Duodenal mucosa (tissue), 2 donors: ENCODE data around the gene STK32C.

Experiments
- H3K27ac ChIP-seq: one replicate; pipeline ENCODE4 v1.7.0; 2013; ENCODE audit warnings: low read depth, low read length
- H3K27me3 ChIP-seq, 2 donors: one replicate each; pipeline ENCODE4 v1.7.0; 2013; ENCODE audit warnings: low read length in 2 of 2, control low read depth in 1 of 2; ENCODE audit not compliant: insufficient read depth in 2 of 2, control insufficient read depth in 1 of 2
- H3K36me3 ChIP-seq, 2 donors: one replicate each; pipeline ENCODE4 v1.7.0; 2013; ENCODE audit warnings: low read length in 2 of 2, control low read depth in 1 of 2; ENCODE audit not compliant: insufficient read depth in 2 of 2, control insufficient read depth in 1 of 2
- H3K4me1 ChIP-seq, 2 donors: one replicate each; pipeline ENCODE4 v1.7.0; 2013; ENCODE audit warnings: low read length in 2 of 2, control low read depth in 1 of 2; ENCODE audit not compliant: insufficient read depth in 2 of 2, control insufficient read depth in 1 of 2
- H3K4me3 ChIP-seq, 2 donors: one replicate each; pipeline ENCODE4 v1.7.0; 2013; ENCODE audit warnings: low read length in 2 of 2, low read depth in 1 of 2
- H3K9ac ChIP-seq, 2 donors: one replicate each; pipeline ENCODE4 v1.7.0; 2013; ENCODE audit warnings: low read length in 2 of 2, low read depth in 1 of 2
- H3K9me3 ChIP-seq, 2 donors: one replicate each; pipeline ENCODE4 v1.7.0; 2013; ENCODE audit warnings: low read length in 2 of 2, control low read depth in 1 of 2; ENCODE audit not compliant: control insufficient read depth in 1 of 2

STK32C gene

GRCh38 chr10:132240156-132240555 lies 67.6 kb downstream of the STK32C start:
- no peak overlapping the region for H3K27ac ChIP-seq
- no peak overlapping the region for H3K4me3 ChIP-seq
- H3K9me3 ChIP-seq = no peaks in the 10 kb centered on the region
- no peak overlapping the region for H3K9ac ChIP-seq
- no peaks in the 10 kb centered on the region for H3K4me1 ChIP-seq
- H3K27me3 ChIP-seq = no peaks in the 10 kb centered on the region
- no peaks in the 10 kb centered on the region for H3K36me3 ChIP-seq

- no peak overlapping the region for H3K9ac ChIP-seq
- H3K27ac ChIP-seq = no peak overlapping the region
- H3K27me3 ChIP-seq = no peaks in the 10 kb centered on the region
- no peaks in the 10 kb centered on the region for H3K36me3 ChIP-seq
- H3K4me3 ChIP-seq = no peak overlapping the region
- H3K9me3 ChIP-seq = no peaks in the 10 kb centered on the region
- no peaks in the 10 kb centered on the region for H3K4me1 ChIP-seq
These were observed 68.4 kb downstream of the STK32C start for GRCh38 chr10:132239126-132240031.

DNA sequence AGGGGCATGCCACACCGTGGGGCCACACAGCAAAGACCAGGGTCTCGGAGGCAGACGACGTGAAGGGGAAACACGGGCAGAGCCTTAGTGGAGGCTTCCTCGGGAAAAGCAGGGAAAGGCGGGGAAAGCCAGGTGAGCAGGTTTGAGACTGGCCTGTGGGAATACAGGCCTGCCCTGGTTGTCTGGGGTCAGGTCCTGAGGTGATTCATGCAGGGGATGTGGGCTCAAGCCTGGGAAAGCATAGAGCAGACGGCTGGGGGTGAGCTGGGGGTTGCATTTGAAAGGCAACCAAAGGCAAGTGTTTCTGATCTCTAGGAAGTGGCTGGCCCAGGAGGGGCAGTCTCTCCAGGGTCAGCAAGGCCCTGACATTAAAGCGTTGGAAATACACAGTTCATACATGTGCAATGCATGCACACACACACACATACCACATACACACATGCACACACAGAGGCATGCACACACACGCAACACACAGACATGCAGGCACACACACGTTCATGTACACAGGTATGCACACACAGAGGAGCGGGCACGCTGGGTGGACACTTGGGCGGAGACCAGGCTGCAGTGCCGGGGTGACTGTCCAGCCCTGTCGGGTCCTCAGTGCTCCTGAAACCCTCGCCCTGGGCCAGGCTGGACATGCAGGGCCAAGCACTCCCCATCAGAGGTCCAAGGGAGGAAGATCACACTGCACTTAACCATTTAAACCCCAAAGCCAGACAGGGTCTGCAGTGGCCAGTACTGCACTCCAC lies 69.2 kb downstream of the STK32C start:
- Histone ChIP-seq H3K36me3 (no peaks in the 10 kb centered on the region), H3K4me3 (no peak overlapping the region), H3K4me1 (no peaks in the 10 kb centered on the region), H3K9ac (no peak overlapping the region), H3K27me3 (no peaks in the 10 kb centered on the region), H3K27ac (no peak overlapping the region), H3K9me3 (no peaks in the 10 kb centered on the region)

DNA sequence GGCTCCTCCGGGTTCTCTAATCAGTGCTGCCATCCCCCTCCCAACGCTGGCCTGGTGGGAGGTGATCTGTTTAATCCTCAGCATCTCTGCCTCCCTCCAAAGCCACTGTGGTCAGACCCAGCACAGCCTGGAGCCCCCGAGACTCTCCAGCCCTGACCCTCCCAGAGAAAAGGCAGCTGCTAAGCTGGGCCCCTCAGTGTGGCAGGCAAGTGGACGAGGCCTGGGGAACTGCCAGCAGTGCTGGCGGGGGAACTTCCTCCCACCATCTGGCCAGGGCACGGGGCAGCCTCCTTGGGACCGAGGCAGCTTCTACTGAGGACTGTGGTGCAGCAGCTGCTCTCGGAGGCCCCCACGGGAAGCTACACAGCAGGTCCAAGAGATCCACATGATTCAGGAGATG lies 69.9 kb downstream of the STK32C start:
- H3K9ac ChIP-seq = no peak overlapping the region
- H3K9me3 ChIP-seq = no peaks in the 10 kb centered on the region
- H3K36me3 ChIP-seq = no peaks in the 10 kb centered on the region
- H3K27ac ChIP-seq = no peak overlapping the region
- no peak overlapping the region for H3K4me3 ChIP-seq
- no peaks in the 10 kb centered on the region for H3K4me1 ChIP-seq
- H3K27me3 ChIP-seq = no peaks in the 10 kb centered on the region

GRCh38 chr10:132237396-132237795 lies 70.4 kb downstream of the STK32C start:
- H3K27ac ChIP-seq = no peak overlapping the region
- H3K4me3 ChIP-seq = no peak overlapping the region
- no peak overlapping the region for H3K9ac ChIP-seq
- H3K9me3 ChIP-seq = no peaks in the 10 kb centered on the region
- no peaks in the 10 kb centered on the region for H3K27me3 ChIP-seq
- no peaks in the 10 kb centered on the region for H3K36me3 ChIP-seq
- no peaks in the 10 kb centered on the region for H3K4me1 ChIP-seq

GRCh38 chr10:132236881-132237280 lies 70.9 kb downstream of the STK32C start:
- Histone ChIP-seq H3K4me1 (no peaks in the 10 kb centered on the region), H3K9ac (no peak overlapping the region), H3K27ac (no peak overlapping the region)

GRCh38 chr10:132236161-132236560 lies 71.6 kb downstream of the STK32C start:
- H3K36me3 ChIP-seq = no peaks in the 10 kb centered on the region
- no peak overlapping the region for H3K4me3 ChIP-seq
- peaks cover 0 to 2% of the 10 kb centered on the region in 2 donors for H3K4me1 ChIP-seq
- no peak overlapping the region for H3K27ac ChIP-seq
- no peaks in the 10 kb centered on the region for H3K27me3 ChIP-seq
- no peak overlapping the region for H3K9ac ChIP-seq
- H3K9me3 ChIP-seq = no peaks in the 10 kb centered on the region

More at GRCh38 chr10:132236881-132237280, 70.9 kb downstream of the STK32C start:
- Histone ChIP-seq H3K4me3 (no peak overlapping the region), H3K36me3 (no peaks in the 10 kb centered on the region), H3K9me3 (no peaks in the 10 kb centered on the region), H3K27me3 (no peaks in the 10 kb centered on the region)

- no peak overlapping the region for H3K27ac ChIP-seq
- H3K36me3 ChIP-seq = no peaks in the 10 kb centered on the region
- H3K9me3 ChIP-seq = no peaks in the 10 kb centered on the region
- no peak overlapping the region for H3K4me3 ChIP-seq
- no peaks in the 10 kb centered on the region for H3K27me3 ChIP-seq
- H3K9ac ChIP-seq = no peak overlapping the region
- H3K4me1 ChIP-seq = peaks cover 0 to 13% of the 10 kb centered on the region in 2 donors
These were observed 72.9 kb downstream of the STK32C start for GRCh38 chr10:132234860-132235259.

GRCh38 chr10:132233501-132234085 lies 74.2 kb downstream of the STK32C start:
- Histone ChIP-seq H3K4me1 (peaks cover 0 to 13% of the 10 kb centered on the region in 2 donors), H3K27ac (no peak overlapping the region), H3K27me3 (no peaks in the 10 kb centered on the region), H3K9me3 (no peaks in the 10 kb centered on the region), H3K36me3 (no peaks in the 10 kb centered on the region), H3K4me3 (no peak overlapping the region), H3K9ac (no peak overlapping the region)

- Histone ChIP-seq H3K4me1 (peaks cover 0 to 13% of the 10 kb centered on the region in 2 donors), H3K27ac (no peak overlapping the region), H3K4me3 (no peak overlapping the region), H3K36me3 (no peaks in the 10 kb centered on the region), H3K9me3 (no peaks in the 10 kb centered on the region), H3K9ac (no peak overlapping the region), H3K27me3 (no peaks in the 10 kb centered on the region)
These were observed 74.8 kb downstream of the STK32C start for GRCh38 chr10:132232981-132233380.
